GM13977 (cell line): ENCODE results near the gene LSMEM2.

Source experiments
- DNase-seq: peaks from one replicate; pipeline ENCODE4 v3.0.0; 2012; ENCODE audit warnings: low spot score
- in situ Hi-C: fragments of 300-500 bp; cut with MboI; formaldehyde crosslinking; loops from one replicate; pipeline ENCODE4 v1.12.0; 2022; ENCODE audit warnings: low sequenced_read_pairs, low pct_unique_long_range_greater_than_20kb, mixed read lengths, inconsistent platforms; ENCODE audit not compliant: unreplicated experiment
- TF ChIP-seq, protein P1 (sequence below): IDR thresholded peaks from 2 replicates; pipeline ENCODE4 v1.5.1; 2012; ENCODE audit warnings: mild to moderate bottlenecking, control low read depth; ENCODE audit not compliant: insufficient read depth; ENCODE audit errors: extremely low read depth, missing control alignments

The LSMEM2 gene

DNA sequence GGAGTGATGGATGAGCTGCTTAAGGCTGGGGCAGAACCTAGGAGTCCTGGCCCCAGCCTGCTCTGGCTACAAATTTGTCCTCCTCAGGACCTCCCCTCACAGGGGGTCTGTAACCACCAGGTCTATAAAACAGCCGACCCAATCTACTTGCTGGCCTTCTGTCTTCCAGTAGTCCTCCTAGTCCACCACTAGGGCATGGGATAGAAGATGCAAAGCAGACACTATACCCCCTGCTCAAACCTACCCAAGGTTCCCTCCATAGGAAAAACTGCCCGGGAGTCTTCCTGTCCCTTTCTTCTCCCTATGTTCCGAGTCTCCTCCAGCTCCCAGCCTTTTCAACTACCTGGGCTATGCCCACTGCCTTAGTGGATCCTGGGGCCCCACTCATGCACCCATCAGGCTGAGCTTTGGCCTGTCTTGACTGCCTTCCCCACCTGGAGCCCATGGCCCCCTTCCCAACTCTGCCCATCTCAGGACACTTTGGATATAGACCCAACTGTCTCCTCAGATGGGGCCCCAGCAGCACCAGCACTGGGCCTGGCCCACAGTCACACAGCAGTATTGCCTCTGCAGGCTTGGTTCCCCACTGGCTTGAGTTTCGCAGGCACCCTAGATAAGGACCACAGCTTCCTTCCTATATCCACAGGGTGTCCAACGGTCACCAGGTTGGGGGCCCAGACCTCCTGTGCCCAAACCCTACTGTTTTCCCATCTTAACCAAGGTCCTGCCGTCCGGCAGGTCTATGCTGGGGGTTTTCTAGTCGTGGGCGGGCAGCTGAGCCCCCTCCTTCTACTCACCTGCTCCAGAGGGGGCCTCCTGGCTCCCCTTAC is 19.2 kb downstream of the LSMEM2 start:
- in situ Hi-C loops = no loop called here
- TF ChIP-seq, protein P1, sequence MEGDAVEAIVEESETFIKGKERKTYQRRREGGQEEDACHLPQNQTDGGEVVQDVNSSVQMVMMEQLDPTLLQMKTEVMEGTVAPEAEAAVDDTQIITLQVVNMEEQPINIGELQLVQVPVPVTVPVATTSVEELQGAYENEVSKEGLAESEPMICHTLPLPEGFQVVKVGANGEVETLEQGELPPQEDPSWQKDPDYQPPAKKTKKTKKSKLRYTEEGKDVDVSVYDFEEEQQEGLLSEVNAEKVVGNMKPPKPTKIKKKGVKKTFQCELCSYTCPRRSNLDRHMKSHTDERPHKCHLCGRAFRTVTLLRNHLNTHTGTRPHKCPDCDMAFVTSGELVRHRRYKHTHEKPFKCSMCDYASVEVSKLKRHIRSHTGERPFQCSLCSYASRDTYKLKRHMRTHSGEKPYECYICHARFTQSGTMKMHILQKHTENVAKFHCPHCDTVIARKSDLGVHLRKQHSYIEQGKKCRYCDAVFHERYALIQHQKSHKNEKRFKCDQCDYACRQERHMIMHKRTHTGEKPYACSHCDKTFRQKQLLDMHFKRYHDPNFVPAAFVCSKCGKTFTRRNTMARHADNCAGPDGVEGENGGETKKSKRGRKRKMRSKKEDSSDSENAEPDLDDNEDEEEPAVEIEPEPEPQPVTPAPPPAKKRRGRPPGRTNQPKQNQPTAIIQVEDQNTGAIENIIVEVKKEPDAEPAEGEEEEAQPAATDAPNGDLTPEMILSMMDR = no peak
- no peak for DNase-seq

DNA sequence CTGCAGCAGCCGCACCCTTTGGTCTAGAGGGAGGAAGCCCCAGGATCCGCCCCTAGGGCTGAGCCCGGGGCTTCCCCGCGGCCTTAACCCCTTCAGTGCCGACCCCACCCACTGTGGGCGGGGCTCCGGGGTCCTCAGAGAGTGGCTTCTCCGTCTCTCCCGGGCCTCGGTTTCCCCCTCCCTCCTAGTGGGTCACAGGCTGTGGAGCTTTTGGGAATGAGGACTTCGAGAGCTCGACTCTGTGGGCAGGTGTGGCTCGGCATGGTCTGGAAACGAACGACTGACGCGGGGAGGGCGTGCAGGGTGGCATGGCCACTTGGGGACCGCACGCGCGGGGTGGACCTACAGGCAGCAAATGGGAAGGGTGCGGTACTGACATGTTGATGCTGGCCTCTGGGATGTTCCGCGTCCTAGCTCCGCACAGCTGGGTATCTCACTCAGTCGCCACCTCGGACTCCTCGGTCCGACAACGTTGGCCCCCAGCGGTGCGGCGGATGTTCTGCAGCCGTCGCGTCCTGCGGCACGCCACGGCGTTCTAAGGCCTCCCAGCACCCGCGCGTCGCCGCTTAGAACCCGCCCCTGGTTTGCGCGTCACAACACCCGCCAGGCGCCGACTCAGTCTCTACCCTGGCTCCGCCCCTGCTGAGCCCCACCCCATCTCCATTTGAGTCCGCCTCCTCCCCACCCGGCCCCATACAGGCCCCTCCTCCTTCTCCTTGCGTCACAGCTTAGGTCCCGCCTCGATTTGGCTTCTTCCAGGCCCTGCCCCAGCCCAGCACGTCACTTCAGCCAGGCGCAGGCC is 20.1 kb downstream of the LSMEM2 start, which contains the start of the genes HYAL3 and NAA80:
Gene HYAL3 (minus strand): TSS at position 570 of the 802 bp plus-strand sequence. CDS start 3,803 bp downstream, outside the sequence.
Gene NAA80 (minus strand): TSS at position 570 of the 802 bp plus-strand sequence. CDS start 1,942 bp downstream, outside the sequence.
- DNase-seq = peak; percentile 99
- TF ChIP-seq, protein P1 = peak; percentile 39
- in situ Hi-C loops = no loop called here

DNA sequence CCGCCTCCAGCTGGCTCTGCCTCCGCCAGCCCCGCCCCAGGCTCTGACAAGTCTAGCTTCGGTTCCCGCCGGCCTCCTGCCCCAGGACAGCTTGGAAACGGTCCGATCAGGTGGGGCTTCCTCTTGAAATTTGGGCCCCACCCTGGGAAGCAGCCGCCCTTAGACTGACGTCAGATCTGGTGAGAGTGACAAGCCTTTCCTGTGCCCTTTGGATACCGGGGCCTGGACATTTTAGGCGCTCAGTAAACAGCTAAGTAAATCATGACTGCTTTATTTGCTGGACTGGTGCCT is 20.7 kb downstream of the LSMEM2 start:
- no peak for DNase-seq
- TF ChIP-seq, protein P1 = no peak
- in situ Hi-C loops = no loop called here

DNA sequence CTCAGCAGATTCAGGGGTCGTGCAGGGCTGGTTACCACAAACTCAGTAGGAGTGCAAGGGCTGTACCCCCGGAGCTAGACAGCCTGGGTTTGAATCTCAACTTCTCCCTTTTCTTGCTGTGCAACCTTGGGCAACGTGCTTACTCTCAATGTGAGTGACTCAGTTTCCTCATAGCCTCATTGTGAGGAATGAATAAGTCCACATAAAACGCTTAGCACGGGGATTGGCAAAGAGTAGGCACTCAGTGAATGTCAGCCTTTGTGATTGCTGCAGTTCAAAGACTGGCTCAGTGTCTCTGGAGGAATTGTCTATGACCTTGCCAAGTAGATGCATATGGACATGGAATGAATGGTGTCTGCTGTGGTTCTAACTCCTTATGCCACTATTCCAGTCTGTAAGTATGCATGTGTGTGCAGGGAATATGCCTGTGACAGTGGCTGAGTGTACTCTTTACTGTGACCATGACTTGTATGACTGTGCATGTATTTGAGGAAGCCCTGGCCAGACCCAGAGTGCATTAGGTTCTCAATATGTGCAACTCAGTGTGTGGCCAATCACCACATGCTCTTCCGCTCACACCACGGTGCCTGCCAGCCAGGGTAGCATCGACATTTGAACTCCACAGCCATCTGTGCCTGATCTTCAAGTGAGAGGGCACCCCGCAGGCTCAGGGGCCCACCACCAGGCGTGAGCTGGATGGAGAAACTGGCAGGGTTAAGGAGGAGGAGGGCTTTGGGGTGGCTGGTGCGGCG is 21.2 kb downstream of the LSMEM2 start:
- in situ Hi-C loops = no loop called here
- TF ChIP-seq, protein P1 = no peak
- no peak for DNase-seq

DNA sequence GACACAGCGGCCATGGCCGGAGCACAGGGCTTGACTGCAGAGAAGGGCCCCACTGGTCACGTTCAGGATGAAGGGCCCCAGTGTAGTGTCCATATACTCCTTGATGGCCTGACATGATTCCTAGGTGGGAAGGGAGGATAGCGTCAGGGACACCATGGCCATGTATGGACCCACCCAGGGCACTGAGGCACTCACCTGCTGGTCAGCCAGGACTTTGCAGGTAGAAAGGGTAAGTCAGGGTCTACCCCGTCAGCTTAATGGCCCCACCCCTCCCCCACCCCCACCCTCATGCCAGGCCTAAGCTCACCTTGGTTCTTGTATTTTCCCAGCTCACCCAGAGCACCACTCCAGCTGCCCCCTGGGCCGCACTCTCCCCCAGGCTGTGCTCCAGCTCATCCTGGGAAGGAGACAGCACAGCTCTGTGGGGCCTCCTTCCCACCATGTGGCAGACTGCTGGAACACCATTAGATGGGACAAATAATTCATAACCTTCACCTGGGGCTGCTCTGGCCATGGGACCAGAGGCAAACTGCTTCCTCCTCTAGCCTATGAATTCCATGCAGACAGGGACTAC is 21.9 kb downstream of the LSMEM2 start:
- in situ Hi-C loops = no loop called here
- no peak for DNase-seq
- TF ChIP-seq, protein P1 = no peak
